ENCODE data around the gene WNK4. TPM values are rescaled to one million over a fixed set of nuclear protein-coding genes. Genes with fewer than 3 reads are reported as not detected.

The WNK4 gene
- total and polyA plus RNA-seq, 9 of the 15 experiments (the other 6 are each of a cell fraction or from before 2014, with no cell fraction given) = 0.32 to 25.8 (median 4.5) TPM

- no peak for TF ChIP-seq ZNF274 (IDR thresholded peaks at IDR 0.05; ENCODE audit: borderline replicate concordance, low read depth, low read length)
- 0 out of 2 replicates have a peak, but pooled peaks have one; percentile 50 for TF ChIP-seq MTA3 (IDR thresholded peaks at IDR 0.05; ENCODE audit: borderline replicate concordance)
- 0 out of 2 replicates have a peak, but pooled peaks have one; percentile 50 for TF ChIP-seq E2F4 (CRISPR knock-in tag; IDR thresholded peaks at IDR 0.05; ENCODE audit: low read depth)
- no peak; the same call in 1 of the 2 replicates for TF ChIP-seq ZNF766 (CRISPR knock-in tag; conservative IDR thresholded peaks at IDR 0.05)
- no peak for TF ChIP-seq ETS2 (tag; IDR thresholded peaks at IDR 0.05; ENCODE audit: borderline replicate concordance, poor library complexity, severe bottlenecking)
- no peak for TF ChIP-seq SMARCA5 (IDR thresholded peaks at IDR 0.05)
- TF ChIP-seq SIN3A (IDR thresholded peaks at IDR 0.05; ENCODE audit: borderline replicate concordance in 2 of 2, control insufficient read depth in 1 of 2, low read depth in 2 of 2, low read length in 2 of 2) = peak in 1 of 2 experiments; percentile 33; a peak in 1 of 4 replicates
- TF ChIP-seq ZBTB9 (CRISPR knock-in tag; IDR thresholded peaks at IDR 0.05) = no peak
- no peak for TF ChIP-seq NONO (IDR thresholded peaks at IDR 0.05; ENCODE audit: low read depth in 2 of 2, low read length in 1 of 2)
- TF ChIP-seq ZBTB40 (IDR thresholded peaks at IDR 0.05) = no peak
- no peak for TF ChIP-seq ZBTB40 (CRISPR knock-in tag; IDR thresholded peaks at IDR 0.05)
- TF ChIP-seq MTF1 (CRISPR knock-in tag; IDR thresholded peaks at IDR 0.05; ENCODE audit: borderline replicate concordance) = no peak
These were observed 35.4 kb upstream of the WNK4 start, which contains the start of gene EZH1 (continued) for GRCh38 chr17:42744806-42745617.

Data from K562 (cell line).